HEK293 (cell line): ENCODE measurements around the gene TMEM164.

Experiments used
- CTCF ChIA-PET: fragments of 350-600 bp; formaldehyde crosslinking; extraction: SDS; loops from one replicate; lab custom pipeline; 2021; ENCODE audit warnings: antibody characterized with exemption; lab: Yijun Ruan, JAX
- POLR2A ChIA-PET: fragments of 300-600 bp; formaldehyde crosslinking; extraction: SDS; loops from one replicate; lab custom pipeline; 2020; ENCODE audit warnings: antibody characterized with exemption, inconsistent platforms; lab: Yijun Ruan, JAX
- H3K27ac ChIP-seq: fragments of 200-500 bp; sonication (Bioruptor generic); 2 replicates; pipeline ENCODE4 v1.5.1; 2014; ENCODE audit warnings: low read depth, low read length, control low read depth, inconsistent platforms; ENCODE audit errors: extremely low read depth
- H3K36me3 ChIP-seq, 2 experiments: fragments of 200-500 bp in 1 of 2; sonication (Bioruptor generic) in 1 of 2; 1 replicate in 1 of 2; 2 replicates in 1 of 2; pipeline ENCODE4 v1.5.1; 2014 to 2017; ENCODE audit warnings: inconsistent platforms in 2 of 2, low read length in 2 of 2; ENCODE audit not compliant: control insufficient read depth in 2 of 2, insufficient read depth in 1 of 2
- H3K4me1 ChIP-seq: fragments of 200-500 bp; sonication (Bioruptor generic); 2 replicates; pipeline ENCODE4 v1.5.1; 2014; ENCODE audit warnings: mild to moderate bottlenecking, low read length, inconsistent platforms; ENCODE audit not compliant: control insufficient read depth, insufficient read depth
- H3K4me3 ChIP-seq: 2 replicates; pipeline ENCODE4 v1.5.1; 2011; ENCODE audit warnings: low read depth, mild to moderate bottlenecking, control low read depth, low read length, moderate library complexity
- H3K9me3 ChIP-seq: fragments of 200-500 bp; sonication (Bioruptor generic); 2 replicates; pipeline ENCODE4 v1.5.1; 2014; ENCODE audit warnings: low read depth, low read length, inconsistent platforms; ENCODE audit not compliant: control insufficient read depth, insufficient read depth
- IKZF3 ChIP-seq: fragments of 450-650 bp; IDR thresholded peaks from 2 replicates; pipeline ENCODE4 v1.5.0; 2018; ENCODE audit warnings: missing biosample characterization, mild to moderate bottlenecking, missing genetic modification characterization, moderate library complexity
- KLF10 ChIP-seq: fragments of 450-650 bp; IDR thresholded peaks from 2 replicates; pipeline ENCODE4 v1.5.1; 2018; ENCODE audit warnings: missing biosample characterization, mild to moderate bottlenecking, missing genetic modification characterization
- OVOL3 ChIP-seq: fragments of 450-650 bp; formaldehyde crosslinking; IDR thresholded peaks from 2 replicates; pipeline ENCODE4 v1.5.1; 2016; ENCODE audit warnings: missing biosample characterization, missing genetic modification characterization
- RBAK ChIP-seq: fragments of 450-650 bp; formaldehyde crosslinking; IDR thresholded peaks from 2 replicates; pipeline ENCODE4 v1.5.1; 2016; ENCODE audit warnings: missing biosample characterization, missing genetic modification characterization
- REST ChIP-seq: fragments of 450-650 bp; formaldehyde crosslinking; IDR thresholded peaks from 2 replicates; pipeline ENCODE4 v1.5.1; 2016; ENCODE audit warnings: missing biosample characterization, missing genetic modification characterization
- SCRT1 ChIP-seq: fragments of 450-650 bp; formaldehyde crosslinking; IDR thresholded peaks from 2 replicates; pipeline ENCODE4 v1.5.1; 2016; ENCODE audit warnings: missing biosample characterization, missing genetic modification characterization, borderline replicate concordance
- SCRT2 ChIP-seq: fragments of 450-650 bp; formaldehyde crosslinking; IDR thresholded peaks from 2 replicates; pipeline ENCODE4 v1.5.1; 2016; ENCODE audit warnings: missing biosample characterization, missing genetic modification characterization
- SP3 ChIP-seq: fragments of 450-650 bp; formaldehyde crosslinking; IDR thresholded peaks from 2 replicates; pipeline ENCODE4 v1.5.1; 2016; ENCODE audit warnings: missing biosample characterization, missing genetic modification characterization
- ZBTB1 ChIP-seq: fragments of 450-650 bp; formaldehyde crosslinking; IDR thresholded peaks from 2 replicates; pipeline ENCODE4 v1.5.1; 2016; ENCODE audit warnings: missing biosample characterization, missing genetic modification characterization
- ZBTB44 ChIP-seq: fragments of 450-650 bp; IDR thresholded peaks from 2 replicates; pipeline ENCODE4 v1.5.1; 2018; ENCODE audit warnings: missing biosample characterization, mild to moderate bottlenecking, missing genetic modification characterization
- ZBTB48 ChIP-seq: fragments of 450-650 bp; formaldehyde crosslinking; IDR thresholded peaks from 2 replicates; pipeline ENCODE4 v1.5.1; 2016; ENCODE audit warnings: missing biosample characterization, missing genetic modification characterization
- ZEB2 ChIP-seq: fragments of 450-650 bp; formaldehyde crosslinking; IDR thresholded peaks from 2 replicates; pipeline ENCODE4 v1.5.1; 2016; ENCODE audit warnings: missing biosample characterization, missing genetic modification characterization
- ZNF155 ChIP-seq: fragments of 450-650 bp; formaldehyde crosslinking; IDR thresholded peaks from 2 replicates; pipeline ENCODE4 v1.5.1; 2016; ENCODE audit warnings: missing biosample characterization, missing genetic modification characterization
- ZNF214 ChIP-seq: fragments of 450-650 bp; formaldehyde crosslinking; IDR thresholded peaks from 2 replicates; pipeline ENCODE4 v1.5.1; 2017; ENCODE audit warnings: missing biosample characterization, mild to moderate bottlenecking, missing genetic modification characterization, borderline replicate concordance
- ZNF311 ChIP-seq: fragments of 450-650 bp; formaldehyde crosslinking; IDR thresholded peaks from 2 replicates; pipeline ENCODE4 v1.5.1; 2017; ENCODE audit warnings: missing biosample characterization, missing genetic modification characterization, borderline replicate concordance
- ZNF391 ChIP-seq: fragments of 450-650 bp; formaldehyde crosslinking; IDR thresholded peaks from 2 replicates; pipeline ENCODE4 v1.5.1; 2016; ENCODE audit warnings: low read depth, missing biosample characterization, missing genetic modification characterization, borderline replicate concordance
- ZNF416 ChIP-seq: fragments of 450-650 bp; formaldehyde crosslinking; IDR thresholded peaks from 2 replicates; pipeline ENCODE4 v1.5.1; 2016; ENCODE audit warnings: missing biosample characterization, missing genetic modification characterization
- ZNF561 ChIP-seq: fragments of 450-650 bp; IDR thresholded peaks from 2 replicates; pipeline ENCODE4 v1.5.1; 2018; ENCODE audit warnings: missing biosample characterization, missing genetic modification characterization, borderline replicate concordance
- ZNF610 ChIP-seq: fragments of 450-650 bp; formaldehyde crosslinking; IDR thresholded peaks from 2 replicates; pipeline ENCODE4 v1.5.1; 2016; ENCODE audit warnings: missing biosample characterization, missing genetic modification characterization, borderline replicate concordance
- ZNF624 ChIP-seq: fragments of 450-650 bp; formaldehyde crosslinking; IDR thresholded peaks from 2 replicates; pipeline ENCODE4 v1.5.1; 2017; ENCODE audit warnings: missing biosample characterization, missing genetic modification characterization
- ZNF654 ChIP-seq: fragments of 450-650 bp; formaldehyde crosslinking; IDR thresholded peaks from 2 replicates; pipeline ENCODE4 v1.5.1; 2016; ENCODE audit warnings: low read depth, missing biosample characterization, missing genetic modification characterization
- ZNF704 ChIP-seq: fragments of 450-650 bp; formaldehyde crosslinking; IDR thresholded peaks from 2 replicates; pipeline ENCODE4 v1.5.1; 2016; ENCODE audit warnings: missing biosample characterization, missing genetic modification characterization
- ZSCAN23 ChIP-seq: fragments of 450-650 bp; formaldehyde crosslinking; IDR thresholded peaks from 2 replicates; pipeline ENCODE4 v1.5.1; 2016; ENCODE audit warnings: missing biosample characterization, missing genetic modification characterization
- ZSCAN5A ChIP-seq: fragments of 450-650 bp; formaldehyde crosslinking; IDR thresholded peaks from 2 replicates; pipeline ENCODE4 v1.5.1; 2016; ENCODE audit warnings: missing biosample characterization, missing genetic modification characterization

The TMEM164 gene

GRCh38 chrX:110162131-110162530, 159.2 kb downstream of the TMEM164 start:
- no peak overlapping the region for H3K4me3 ChIP-seq
- POLR2A ChIA-PET = no interaction called here
- CTCF ChIA-PET = interaction anchor here (0.6 to 20.8 kb wide), 6 partner anchors 16 to 691 kb away, joined by 3 to 576 read pairs (median 6); no protein-coding TSS in a partner anchor
- H3K27ac ChIP-seq = no peak overlapping the region
- H3K36me3 ChIP-seq = no peaks in the 10 kb centered on the region
- TF ChIP-seq ZSCAN5A = no peak
- TF ChIP-seq SCRT1 (tag by site-specific recombination) = 0 out of 2 replicates have a peak, but pooled peaks have one; percentile 8
- peak; percentile 39; the same call in 1 of the 2 replicates for TF ChIP-seq SCRT2 (tag by site-specific recombination)
- TF ChIP-seq IKZF3 (tag by site-specific recombination) = no peak
- no peak for TF ChIP-seq ZNF561
- no peak for TF ChIP-seq ZNF624
- no peaks in the 10 kb centered on the region for H3K4me1 ChIP-seq
- H3K9me3 ChIP-seq = no peaks in the 10 kb centered on the region

- no peaks in the 10 kb centered on the region for H3K9me3 ChIP-seq
- H3K27ac ChIP-seq = no peak overlapping the region
- POLR2A ChIA-PET = no interaction called here
- H3K4me1 ChIP-seq = no peaks in the 10 kb centered on the region
- H3K4me3 ChIP-seq = no peak overlapping the region
- CTCF ChIA-PET = interaction anchor here (0.6 to 20.8 kb wide), 6 partner anchors 8 to 684 kb away, joined by 3 to 576 read pairs (median 5); no protein-coding TSS in a partner anchor
- no peaks in the 10 kb centered on the region for H3K36me3 ChIP-seq
- TF ChIP-seq ZNF654 (tag by site-specific recombination) (no peak), ZSCAN23 (tag by site-specific recombination) (no peak), ZNF311 (tag by site-specific recombination) (no peak), ZBTB1 (tag by site-specific recombination) (no peak), ZNF416 (tag by site-specific recombination) (no peak), RBAK (no peak), ZNF391 (tag by site-specific recombination) (no peak), ZNF704 (tag by site-specific recombination) (no peak), ZBTB44 (no peak), ZNF214 (tag by site-specific recombination) (no peak), OVOL3 (no peak), ZNF610 (tag by site-specific recombination) (no peak), SP3 (tag by site-specific recombination) (no peak), KLF10 (tag by site-specific recombination) (no peak), ZNF155 (tag by site-specific recombination) (no peak), ZEB2 (no peak), ZBTB48 (no peak), REST (tag by site-specific recombination) (no peak)
Observed at GRCh38 chrX:110162867-110163266, 160.0 kb downstream of the TMEM164 start.
